ENCODE measurements around the gene MKX.

The MKX gene

GRCh38 chr10:27643301-27643700, 102.3 kb downstream of the MKX start:
- no peak for DNase-seq

- no peak for DNase-seq
Measured at GRCh38 chr10:27642023-27642589, 103.5 kb downstream of the MKX start.

GRCh38 chr10:27638071-27638750, 107.4 kb downstream of the MKX start:
- no peak for DNase-seq

GRCh38 chr10:27637601-27638000, 108.0 kb downstream of the MKX start:
- DNase-seq, result no peak

GRCh38 chr10:27636816-27637215, 108.8 kb downstream of the MKX start:
- no peak for DNase-seq

GRCh38 chr10:27635699-27636270, 109.8 kb downstream of the MKX start:
- DNase-seq, result no peak

GRCh38 chr10:27635290-27635689, 110.3 kb downstream of the MKX start:
- no peak for DNase-seq

GRCh38 chr10:27628621-27629020, 117.0 kb downstream of the MKX start:
- no peak for DNase-seq

- no peak for DNase-seq
Measured at GRCh38 chr10:27626890-27627289, 118.7 kb downstream of the MKX start.

- DNase-seq, result no peak
Measured at GRCh38 chr10:27625452-27626211, 120.0 kb downstream of the MKX start.

- no peak for DNase-seq
Measured at GRCh38 chr10:27624941-27625340, 120.7 kb downstream of the MKX start.
